IPS-18a (cell line): ENCODE measurements around the gene SHOC2.

ENCODE experiments used
- H3K27ac ChIP-seq: one replicate; pipeline ENCODE4 v1.5.1; 2013; ENCODE audit warnings: low read length
- H3K27me3 ChIP-seq: one replicate; pipeline ENCODE4 v1.6.1; 2013; ENCODE audit warnings: mild to moderate bottlenecking, low read length; ENCODE audit not compliant: control insufficient read depth, insufficient read depth
- H3K36me3 ChIP-seq: one replicate; pipeline ENCODE4 v1.6.1; 2013; ENCODE audit warnings: low read depth, low read length; ENCODE audit not compliant: control insufficient read depth
- H3K4me1 ChIP-seq: one replicate; pipeline ENCODE4 v1.6.1; 2013; ENCODE audit warnings: low read depth, low read length; ENCODE audit not compliant: control insufficient read depth
- H3K4me3 ChIP-seq: one replicate; pipeline ENCODE4 v1.5.1; 2013; ENCODE audit warnings: low read length
- H3K9ac ChIP-seq: one replicate; pipeline ENCODE4 v1.6.1; 2013; ENCODE audit warnings: mild to moderate bottlenecking, low read length, moderate library complexity
- H3K9me3 ChIP-seq: one replicate; pipeline ENCODE4 v1.6.1; 2013; ENCODE audit warnings: low read depth, low read length; ENCODE audit not compliant: control insufficient read depth

Gene SHOC2

DNA sequence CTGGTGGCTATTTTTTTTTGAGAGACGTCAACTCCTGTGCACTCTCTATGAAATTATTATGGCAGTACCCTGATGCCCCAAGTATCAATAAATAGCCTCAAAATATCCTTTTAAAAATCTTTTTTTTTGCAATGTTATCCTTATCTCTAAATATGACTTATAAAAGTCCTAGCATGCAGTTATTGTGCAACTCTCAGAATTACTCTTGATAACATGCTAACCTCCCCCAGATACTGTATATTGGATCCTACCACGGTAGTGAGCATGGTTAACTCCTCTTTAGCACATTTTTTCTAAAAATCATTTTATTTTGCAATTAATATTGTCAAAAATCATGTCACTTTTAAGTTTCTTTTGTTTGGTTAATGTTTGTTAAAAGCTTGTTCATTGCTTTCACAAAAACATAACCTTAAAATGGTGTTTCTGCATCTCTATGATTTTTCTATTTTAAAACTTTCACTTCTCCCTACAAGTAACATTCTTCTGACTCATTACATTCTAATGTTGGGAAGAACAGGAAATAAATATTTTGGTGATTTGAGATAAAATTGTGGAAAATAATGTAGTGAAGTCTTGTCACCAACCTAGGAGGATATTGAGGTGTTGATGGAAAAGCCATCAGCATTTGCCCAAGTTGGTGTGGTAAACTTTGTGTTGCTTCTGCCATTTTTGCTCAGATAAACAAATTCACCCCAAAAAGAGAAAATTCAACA lies 115.3 kb downstream of the SHOC2 start:
- Histone ChIP-seq H3K4me1 (no peaks in the 10 kb centered on the region), H3K4me3 (no peak overlapping the region), H3K9ac (no peak overlapping the region), H3K36me3 (no peaks in the 10 kb centered on the region), H3K27ac (no peak overlapping the region), H3K9me3 (peaks cover 5% of the 10 kb centered on the region), H3K27me3 (no peaks in the 10 kb centered on the region)

DNA sequence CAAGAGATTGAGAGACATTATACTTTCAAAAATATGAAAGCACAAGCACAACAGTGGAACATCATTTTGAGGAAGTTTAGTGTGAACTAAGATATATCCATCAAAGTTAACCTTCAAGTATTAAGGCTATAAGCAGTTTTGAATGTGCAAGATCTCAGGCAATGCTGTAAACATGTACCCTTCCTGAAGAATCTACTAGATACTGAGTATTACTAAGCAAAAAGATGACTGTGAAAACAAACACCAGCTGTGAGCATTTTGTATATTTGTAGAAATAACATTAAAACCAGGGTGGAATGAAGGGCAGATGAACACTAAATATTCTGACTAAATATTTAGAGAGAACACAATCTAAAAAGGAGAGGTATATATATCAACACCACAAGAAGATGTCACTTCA lies 116.1 kb downstream of the SHOC2 start:
- no peak overlapping the region for H3K27ac ChIP-seq
- no peak overlapping the region for H3K9ac ChIP-seq
- no peak overlapping the region for H3K4me3 ChIP-seq
- peaks cover 8% of the 10 kb centered on the region for H3K9me3 ChIP-seq
- H3K36me3 ChIP-seq, result no peaks in the 10 kb centered on the region
- no peaks in the 10 kb centered on the region for H3K4me1 ChIP-seq
- H3K27me3 ChIP-seq, result no peaks in the 10 kb centered on the region

DNA sequence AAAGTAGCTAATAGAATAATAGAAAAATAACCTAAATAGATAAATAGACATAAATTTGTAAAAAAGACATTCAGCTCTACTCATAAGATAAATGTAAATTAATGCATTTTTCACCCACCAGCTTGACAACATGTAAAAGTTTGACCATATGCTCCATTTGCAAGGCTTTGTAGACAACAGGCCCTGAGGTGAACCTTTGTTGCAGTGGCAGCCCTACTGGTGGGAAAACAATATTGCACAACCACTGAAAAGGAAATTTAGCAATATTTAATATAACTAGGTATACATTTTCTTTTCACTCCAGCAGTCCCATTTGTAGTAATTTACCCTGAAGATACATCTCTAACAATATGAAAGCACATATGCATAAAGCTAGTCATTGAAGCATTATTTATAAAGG lies 118.5 kb downstream of the SHOC2 start:
- Histone ChIP-seq H3K4me3 (no peak overlapping the region), H3K9me3 (peaks cover 11% of the 10 kb centered on the region), H3K27me3 (no peaks in the 10 kb centered on the region)

DNA sequence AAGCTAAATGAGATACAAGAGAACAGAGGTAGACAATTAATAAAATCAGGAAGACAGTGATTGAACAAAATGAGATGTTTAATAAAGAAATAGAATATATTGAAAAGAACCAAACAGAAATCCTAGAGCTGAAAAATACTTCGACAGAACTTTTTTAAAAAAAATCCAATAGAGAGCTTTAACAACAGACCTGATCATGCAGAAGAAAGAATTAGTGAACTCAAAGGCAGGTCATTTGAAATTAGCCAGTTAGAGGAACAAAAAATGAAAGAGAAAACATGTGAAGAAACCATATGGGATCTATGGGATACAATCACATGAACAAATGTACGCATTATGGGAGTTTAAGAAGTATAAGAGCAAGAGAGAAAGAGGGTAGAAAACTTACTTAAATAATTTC lies 120.1 kb downstream of the SHOC2 start:
- peaks cover 11% of the 10 kb centered on the region for H3K9me3 ChIP-seq
- no peak overlapping the region for H3K9ac ChIP-seq
- H3K4me3 ChIP-seq, result no peak overlapping the region

More for the DNA sequence above, 118.5 kb downstream of the SHOC2 start:
- Histone ChIP-seq H3K9ac (no peak overlapping the region), H3K27ac (no peak overlapping the region), H3K36me3 (no peaks in the 10 kb centered on the region), H3K4me1 (no peaks in the 10 kb centered on the region)

DNA sequence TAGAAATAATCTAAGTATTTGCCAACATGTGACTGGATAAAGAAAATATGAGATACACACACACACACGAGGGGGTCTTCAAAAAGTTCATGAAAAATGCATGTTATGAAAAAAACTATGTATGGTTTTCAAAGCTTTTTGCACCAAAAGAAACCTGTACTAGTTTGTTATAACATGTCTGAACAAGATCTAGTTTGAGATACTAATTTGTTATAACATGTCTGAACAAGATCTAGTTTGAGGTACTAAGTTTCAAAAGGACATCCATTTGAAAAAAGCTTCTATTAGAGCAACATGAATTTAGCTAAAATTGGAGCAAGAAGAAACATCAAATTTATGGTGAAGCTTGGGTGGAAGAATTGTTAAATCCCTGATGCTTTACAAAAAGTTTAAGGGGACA lies 137.6 kb downstream of the SHOC2 start:
- no peak overlapping the region for H3K4me3 ChIP-seq
- H3K27me3 ChIP-seq, result no peaks in the 10 kb centered on the region

More for the DNA sequence above, 120.1 kb downstream of the SHOC2 start:
- Histone ChIP-seq H3K36me3 (no peaks in the 10 kb centered on the region), H3K27me3 (no peaks in the 10 kb centered on the region), H3K27ac (no peak overlapping the region), H3K4me1 (no peaks in the 10 kb centered on the region)

More for the DNA sequence above, 137.6 kb downstream of the SHOC2 start:
- H3K9ac ChIP-seq, result no peak overlapping the region
- no peak overlapping the region for H3K27ac ChIP-seq
- H3K9me3 ChIP-seq, result peaks cover 8% of the 10 kb centered on the region
- no peaks in the 10 kb centered on the region for H3K36me3 ChIP-seq
- H3K4me1 ChIP-seq, result no peaks in the 10 kb centered on the region
